GM13977 (cell line): ENCODE measurements around the gene CCNDBP1.
"Not testable (repeated sequence)": the region's sequence is repeated elsewhere in the genome, so short reads cannot be mapped to it uniquely, and the experiment has no call there.

Experiments used
- DNase-seq: peaks from one replicate; pipeline ENCODE4 v3.0.0; 2012; ENCODE audit warnings: low spot score
- CTCF ChIP-seq: IDR thresholded peaks from 2 replicates; pipeline ENCODE4 v1.5.1; 2012; ENCODE audit warnings: mild to moderate bottlenecking, control low read depth; ENCODE audit not compliant: insufficient read depth; ENCODE audit errors: extremely low read depth, missing control alignments
- in situ Hi-C: fragments of 300-500 bp; cut with MboI; formaldehyde crosslinking; loops from one replicate; pipeline ENCODE4 v1.12.0; 2022; ENCODE audit warnings: low sequenced_read_pairs, low pct_unique_long_range_greater_than_20kb, mixed read lengths, inconsistent platforms; ENCODE audit not compliant: unreplicated experiment

The CCNDBP1 gene

DNA sequence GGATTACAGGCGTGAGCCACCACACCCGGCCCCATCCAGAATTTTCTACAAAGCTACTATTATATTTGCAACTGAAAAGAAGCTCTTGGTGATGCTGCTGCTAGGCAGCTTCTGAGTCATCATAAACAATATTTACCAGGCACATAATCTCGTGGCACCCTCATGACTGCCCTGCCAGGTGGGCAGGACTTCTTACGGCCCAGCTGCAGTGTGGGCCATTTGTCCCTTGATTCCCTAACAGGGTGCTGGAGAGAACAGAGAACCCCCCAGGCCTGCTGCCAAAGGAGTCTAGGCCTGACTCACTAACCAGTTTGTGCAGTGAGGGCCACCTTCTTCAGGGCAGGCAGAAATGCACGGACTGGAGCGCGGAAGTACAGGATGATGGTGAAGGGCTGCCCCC, 30.8 kb downstream of the CCNDBP1 start:
- no peak for TF ChIP-seq CTCF
- in situ Hi-C loops: no loop called here
- DNase-seq: no peak

DNA sequence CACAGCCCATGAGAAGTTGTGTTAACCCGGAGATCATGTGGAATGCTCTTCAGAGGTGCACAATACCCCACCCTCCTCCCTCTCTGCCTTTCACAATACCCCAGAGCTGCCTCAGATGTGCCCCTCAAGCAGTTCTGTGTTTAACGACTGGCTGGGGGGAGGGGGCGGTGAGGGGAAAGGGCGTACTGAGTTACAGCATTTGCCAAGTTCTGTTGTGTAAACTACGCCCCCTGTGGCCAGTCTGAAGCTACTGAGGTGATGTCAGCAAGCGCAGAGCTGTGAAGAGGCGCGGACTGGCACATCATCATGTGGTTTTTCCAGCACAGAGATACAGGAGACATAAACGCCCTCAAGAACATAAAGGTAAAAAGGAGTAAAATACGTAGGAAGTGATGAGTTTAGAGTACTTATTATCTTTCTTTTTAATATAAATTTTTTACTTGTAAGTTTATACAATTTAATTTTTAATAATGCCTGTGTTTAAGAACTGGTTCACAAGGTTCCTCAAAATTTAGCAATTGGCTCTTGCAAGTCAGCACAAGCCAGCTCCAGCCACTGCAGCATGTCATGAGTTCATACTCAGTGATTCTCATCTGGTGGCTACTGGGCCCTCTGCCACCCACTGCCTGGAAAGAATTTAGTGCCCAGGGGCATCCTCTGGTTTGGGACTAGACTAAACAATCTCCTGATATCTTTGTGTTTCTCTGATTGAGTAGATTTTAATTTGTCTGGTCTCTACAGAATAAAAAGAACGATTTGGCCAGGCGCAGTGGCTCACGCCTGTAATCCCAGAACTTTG, 33.9 kb downstream of the CCNDBP1 start:
- in situ Hi-C loops: no loop called here
- DNase-seq: no peak
- TF ChIP-seq CTCF: peak; percentile 11

DNA sequence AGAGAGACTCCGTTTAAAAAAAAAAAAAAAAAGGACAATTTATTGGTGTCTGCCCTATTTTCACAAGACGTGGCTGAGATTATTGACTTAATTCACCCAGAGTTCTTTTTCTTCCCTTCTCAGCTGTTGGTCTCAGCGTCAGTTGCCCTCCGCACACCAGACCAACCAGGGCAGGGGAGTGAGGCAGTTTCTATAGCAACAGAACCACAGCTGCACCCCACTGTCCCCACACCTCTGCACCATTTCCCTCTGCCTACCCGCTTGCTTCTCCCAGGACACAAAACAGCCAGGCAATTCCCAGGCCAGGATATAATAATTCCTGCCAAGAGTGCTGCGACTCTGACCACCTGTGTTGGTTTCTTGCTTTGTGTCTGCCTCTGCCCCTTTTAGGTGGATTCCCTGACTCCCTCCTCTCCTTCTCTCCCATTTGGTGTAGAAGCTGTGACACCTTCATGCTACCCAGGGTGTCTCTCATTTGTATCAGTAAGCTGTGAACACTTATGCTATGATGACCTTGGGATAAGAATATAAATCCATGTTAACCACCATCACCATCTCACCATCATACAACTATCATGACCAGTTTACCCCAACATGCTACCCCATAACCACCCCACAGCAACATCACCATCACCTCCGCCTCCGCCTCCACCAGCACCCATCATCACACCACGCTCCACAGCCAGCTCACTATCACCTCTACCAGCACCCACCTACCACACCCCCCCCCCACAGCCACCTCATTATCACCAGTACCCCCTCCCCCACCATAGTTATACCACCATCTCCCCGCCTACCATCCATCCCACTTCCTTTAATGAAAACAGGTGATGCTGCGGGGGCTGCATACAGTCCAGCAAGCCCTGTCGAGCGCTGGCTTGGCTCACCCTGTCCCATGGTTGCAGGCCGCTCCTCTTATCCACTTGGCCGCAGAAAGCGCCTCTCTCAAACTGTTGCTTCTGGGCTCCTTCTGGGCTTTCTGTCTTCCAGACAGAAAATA, 35.0 kb downstream of the CCNDBP1 start:
- in situ Hi-C loops: no loop called here
- DNase-seq: no peak
- TF ChIP-seq CTCF: no peak

DNA sequence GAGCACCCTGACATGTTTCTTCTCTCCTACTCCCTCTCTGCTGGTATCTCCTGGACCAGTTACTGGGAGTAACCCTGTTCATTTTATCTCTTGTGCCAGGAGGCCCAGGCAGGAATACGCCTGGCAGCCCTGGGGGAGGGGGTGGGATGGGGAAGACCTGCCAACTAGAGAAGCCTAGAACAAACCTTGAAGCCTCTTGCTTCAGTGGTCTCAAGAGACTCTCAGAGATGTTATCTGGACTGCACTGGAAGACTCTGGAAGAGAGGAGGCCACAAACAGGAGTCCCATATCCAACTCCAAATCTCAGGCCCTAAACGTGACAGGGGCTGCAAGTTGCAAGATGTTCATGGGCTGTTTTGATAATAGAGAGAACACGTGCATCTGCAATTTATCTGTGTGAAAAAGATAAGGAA, 35.8 kb downstream of the CCNDBP1 start, which contains the start of gene EPB42:
TSS of gene EPB42 (minus strand) at position 28 of the 413 bp plus-strand sequence. CDS start 193 bp downstream, outside the sequence.
- DNase-seq: no peak
- in situ Hi-C loops: no loop called here
- TF ChIP-seq CTCF: no peak

DNA sequence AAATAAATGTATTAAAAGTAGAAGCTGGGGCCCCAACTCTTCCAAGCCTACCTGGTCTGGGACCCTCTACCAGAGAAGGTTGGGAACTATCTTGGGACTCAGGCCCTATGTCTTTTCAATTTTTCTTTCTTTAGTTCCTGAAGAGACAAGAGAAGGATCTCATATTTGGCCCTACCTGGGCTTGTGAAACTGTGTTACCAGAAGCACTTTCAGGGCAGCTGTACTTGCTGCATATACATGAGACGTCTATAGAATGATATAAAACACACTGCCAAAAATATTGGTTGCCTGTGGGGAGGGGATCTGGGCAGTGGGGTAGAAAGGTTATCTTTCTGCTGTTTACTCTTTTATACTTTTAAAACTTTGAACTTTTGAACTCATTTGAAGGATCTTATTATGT, 36.2 kb downstream of the CCNDBP1 start:
- DNase-seq: no peak
- TF ChIP-seq CTCF: no peak
- in situ Hi-C loops: no loop called here

GRCh38 chr15:43225201-43225949, 40.2 kb downstream of the CCNDBP1 start:
- TF ChIP-seq CTCF: peak; percentile 83
- DNase-seq: peak; percentile 87
- in situ Hi-C loops: no loop called here

DNA sequence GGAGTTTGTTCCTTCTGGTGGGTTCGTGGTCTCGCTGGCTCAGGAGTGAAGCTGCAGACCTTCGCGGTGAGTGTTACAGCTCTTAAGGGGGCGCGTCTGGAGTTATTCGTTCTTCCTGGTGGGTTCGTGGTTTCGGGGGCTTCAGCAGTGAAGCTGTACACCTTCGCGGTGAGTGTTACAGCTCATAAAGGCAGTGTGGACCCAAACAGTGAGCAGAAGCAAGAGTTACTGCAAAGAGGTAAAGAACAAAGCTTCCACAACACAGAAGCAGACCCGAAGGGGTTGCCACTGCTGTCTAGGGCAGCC, 40.7 kb downstream of the CCNDBP1 start:
- DNase-seq, in situ Hi-C loops: not testable (repeated sequence)
